Coronary artery (tissue), 2 donors: ENCODE measurements around the gene RARG.

ENCODE experiments used
- DNase-seq: peaks from one replicate; pipeline ENCODE4 v3.0.0-alpha.2; 2017; ENCODE audit warnings: low spot score
- H3K27ac ChIP-seq, 2 donors: fragments of 200-600 bp; sonication (generic); one replicate each; pipeline ENCODE4 v1.5.1; 2016 to 2019
- H3K4me3 ChIP-seq: fragments of 200-600 bp; sonication (generic); 2 replicates; pipeline ENCODE4 v1.5.1; 2016; ENCODE audit warnings: mild to moderate bottlenecking, moderate library complexity
- CTCF ChIP-seq: fragments of 200-600 bp; sonication (generic); IDR thresholded peaks from one replicate; pipeline ENCODE4 v1.5.1; 2019; ENCODE audit warnings: antibody characterized with exemption

Gene RARG

GRCh38 chr12:53195516-53196420, 36.2 kb downstream of the RARG start:
- DNase-seq = no peak
- TF ChIP-seq CTCF = no peak
- Histone ChIP-seq H3K4me3 (no peak overlapping the region), H3K27ac (no peak overlapping the region)

GRCh38 chr12:53194973-53195372, 37.0 kb downstream of the RARG start:
- Histone ChIP-seq H3K27ac (no peak overlapping the region), H3K4me3 (no peak overlapping the region)
- no peak for TF ChIP-seq CTCF
- no peak for DNase-seq

- DNase-seq = no peak
- no peak overlapping the region for H3K4me3 ChIP-seq
- no peak overlapping the region for H3K27ac ChIP-seq
- TF ChIP-seq CTCF = no peak
Measured at GRCh38 chr12:53193985-53194716, 37.9 kb downstream of the RARG start.

GRCh38 chr12:53193040-53193439, 39.0 kb downstream of the RARG start:
- Histone ChIP-seq H3K27ac (no peak overlapping the region), H3K4me3 (no peak overlapping the region)
- DNase-seq = peak; percentile 46
- TF ChIP-seq CTCF = no peak

- peak; percentile 56 for DNase-seq
- TF ChIP-seq CTCF = no peak
- Histone ChIP-seq H3K4me3 (no peak overlapping the region), H3K27ac (no peak overlapping the region)
Measured at GRCh38 chr12:53192531-53193021, 39.4 kb downstream of the RARG start.

- no peak overlapping the region for H3K27ac ChIP-seq
- H3K4me3 ChIP-seq = no peak overlapping the region
- peak; percentile 66 for DNase-seq
- TF ChIP-seq CTCF = no peak
Measured at GRCh38 chr12:53191885-53192530, 40.0 kb downstream of the RARG start.
